ENCODE measurements around the gene GRM2.
"Not testable (repeated sequence)": the region's sequence is repeated elsewhere in the genome, so short reads cannot be mapped to it uniquely, and the experiment has no call there.

Gene GRM2

DNA sequence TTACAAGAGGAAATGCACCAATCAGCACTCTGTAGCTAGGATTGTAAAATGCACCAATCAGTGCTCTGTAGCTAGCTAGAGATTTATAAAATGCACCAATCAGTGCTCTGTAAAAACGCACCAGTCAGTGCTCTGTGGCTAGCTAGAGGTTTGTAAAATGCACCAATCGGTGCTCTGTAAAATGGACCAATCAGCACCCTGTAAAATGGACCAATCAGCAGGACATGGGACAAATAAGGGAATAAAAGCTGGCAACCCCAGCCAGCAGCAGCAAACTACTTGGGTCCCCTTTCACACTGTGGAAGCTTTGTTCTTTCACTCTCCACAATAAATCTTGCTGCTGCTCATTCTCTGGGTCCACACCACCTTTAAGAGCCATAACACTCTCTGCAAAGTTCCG lies 35.5 kb downstream of the GRM2 start:
- not testable (repeated sequence) for H3K9ac ChIP-seq (ENCODE audit: low read depth in 1 of 2, low read length in 2 of 2); H3K9me3 ChIP-seq (ENCODE audit: control insufficient read depth in 2 of 2, low read length in 2 of 2); H3K27ac ChIP-seq (ENCODE audit: low read depth in 2 of 2, low read length in 2 of 2); H3K4me3 ChIP-seq (ENCODE audit: low read length in 2 of 2); H3K27me3 ChIP-seq (ENCODE audit: control insufficient read depth in 2 of 2, insufficient read depth in 2 of 2, low read length in 2 of 2); H3K4me1 ChIP-seq (ENCODE audit: control insufficient read depth in 2 of 2, insufficient read depth in 2 of 2, low read length in 2 of 2); H3K36me3 ChIP-seq (ENCODE audit: control insufficient read depth in 2 of 2, insufficient read depth in 2 of 2, low read length in 2 of 2)

DNA sequence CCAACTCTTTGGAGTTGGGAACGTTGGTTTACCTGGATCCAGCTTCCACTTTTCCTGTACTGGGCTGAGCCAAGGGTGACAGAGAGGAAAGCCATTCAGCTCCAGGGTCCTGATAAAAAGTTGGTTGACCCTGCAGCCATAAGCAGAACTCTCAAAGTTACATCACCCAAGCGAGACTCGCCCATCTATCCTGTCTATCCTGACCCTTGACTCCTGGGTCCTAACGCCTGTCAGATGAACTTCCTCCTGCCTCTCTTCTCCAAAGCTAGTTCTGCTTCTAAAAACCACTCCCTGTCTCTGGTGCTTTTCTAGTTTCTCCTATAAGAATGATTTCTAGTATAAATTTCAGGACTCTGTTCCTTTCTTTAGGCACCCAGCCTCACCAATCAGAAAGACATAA lies 36.1 kb downstream of the GRM2 start:
- not testable (repeated sequence) for H3K9me3 ChIP-seq (ENCODE audit: control insufficient read depth in 2 of 2, low read length in 2 of 2); H3K36me3 ChIP-seq (ENCODE audit: control insufficient read depth in 2 of 2, insufficient read depth in 2 of 2, low read length in 2 of 2); H3K4me3 ChIP-seq (ENCODE audit: low read length in 2 of 2); H3K9ac ChIP-seq (ENCODE audit: low read depth in 1 of 2, low read length in 2 of 2); H3K27ac ChIP-seq (ENCODE audit: low read depth in 2 of 2, low read length in 2 of 2); H3K27me3 ChIP-seq (ENCODE audit: control insufficient read depth in 2 of 2, insufficient read depth in 2 of 2, low read length in 2 of 2); H3K4me1 ChIP-seq (ENCODE audit: control insufficient read depth in 2 of 2, insufficient read depth in 2 of 2, low read length in 2 of 2)

DNA sequence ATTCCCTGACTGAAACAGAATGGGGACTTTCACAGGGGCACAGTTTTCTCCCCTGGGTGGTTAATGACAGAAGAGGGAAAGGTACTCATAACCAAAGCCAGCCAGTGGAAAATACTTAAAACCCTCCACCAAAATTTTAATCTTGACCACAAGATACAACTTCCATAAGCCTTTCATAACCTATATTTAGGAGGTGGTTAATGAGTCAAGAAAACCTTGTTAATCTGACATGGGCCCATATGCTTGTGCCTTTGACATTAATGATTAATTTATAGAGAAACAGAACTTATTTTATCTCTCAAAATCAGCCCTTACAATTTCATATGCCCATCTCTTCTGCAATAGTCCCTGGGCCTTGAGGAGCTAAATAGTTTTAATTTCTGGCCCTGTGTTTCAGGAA lies 41.0 kb downstream of the GRM2 start:
- no peak overlapping the region for H3K4me3 ChIP-seq (ENCODE audit: low read length in 2 of 2)
- H3K36me3 ChIP-seq (ENCODE audit: control insufficient read depth in 2 of 2, insufficient read depth in 2 of 2, low read length in 2 of 2), result no peaks in the 10 kb centered on the region
- H3K9ac ChIP-seq (ENCODE audit: low read depth in 1 of 2, low read length in 2 of 2), result no peak overlapping the region
- H3K9me3 ChIP-seq (ENCODE audit: control insufficient read depth in 2 of 2, low read length in 2 of 2), result no peaks in the 10 kb centered on the region
- no peaks in the 10 kb centered on the region for H3K27me3 ChIP-seq (ENCODE audit: control insufficient read depth in 2 of 2, insufficient read depth in 2 of 2, low read length in 2 of 2)
- H3K4me1 ChIP-seq (ENCODE audit: control insufficient read depth in 2 of 2, insufficient read depth in 2 of 2, low read length in 2 of 2), result no peaks in the 10 kb centered on the region
- no peak overlapping the region for H3K27ac ChIP-seq (ENCODE audit: low read depth in 2 of 2, low read length in 2 of 2)

DNA sequence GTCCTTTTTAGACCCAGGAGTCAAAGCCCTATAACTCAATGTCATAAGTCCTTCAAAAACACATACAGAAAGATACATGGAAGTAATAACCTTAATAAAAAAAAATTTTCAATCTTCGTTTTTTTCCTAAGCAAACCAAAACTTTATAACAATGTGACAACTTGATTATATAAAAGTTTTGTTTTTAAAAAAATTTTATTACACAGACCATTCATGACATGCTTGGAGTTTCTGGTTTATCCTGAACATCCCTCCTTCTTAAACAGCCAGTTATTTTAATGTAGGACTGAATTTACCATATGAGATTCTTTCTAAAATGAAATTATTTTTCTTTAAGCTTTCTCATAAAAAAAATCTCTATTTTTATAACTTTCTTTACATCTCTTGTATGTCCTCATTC lies 41.5 kb downstream of the GRM2 start:
- Histone ChIP-seq H3K4me3 (ENCODE audit: low read length in 2 of 2) (no peak overlapping the region), H3K4me1 (ENCODE audit: control insufficient read depth in 2 of 2, insufficient read depth in 2 of 2, low read length in 2 of 2) (no peaks in the 10 kb centered on the region), H3K27ac (ENCODE audit: low read depth in 2 of 2, low read length in 2 of 2) (no peak overlapping the region), H3K9me3 (ENCODE audit: control insufficient read depth in 2 of 2, low read length in 2 of 2) (no peaks in the 10 kb centered on the region), H3K9ac (ENCODE audit: low read depth in 1 of 2, low read length in 2 of 2) (no peak overlapping the region), H3K27me3 (ENCODE audit: control insufficient read depth in 2 of 2, insufficient read depth in 2 of 2, low read length in 2 of 2) (no peaks in the 10 kb centered on the region), H3K36me3 (ENCODE audit: control insufficient read depth in 2 of 2, insufficient read depth in 2 of 2, low read length in 2 of 2) (no peaks in the 10 kb centered on the region)

DNA sequence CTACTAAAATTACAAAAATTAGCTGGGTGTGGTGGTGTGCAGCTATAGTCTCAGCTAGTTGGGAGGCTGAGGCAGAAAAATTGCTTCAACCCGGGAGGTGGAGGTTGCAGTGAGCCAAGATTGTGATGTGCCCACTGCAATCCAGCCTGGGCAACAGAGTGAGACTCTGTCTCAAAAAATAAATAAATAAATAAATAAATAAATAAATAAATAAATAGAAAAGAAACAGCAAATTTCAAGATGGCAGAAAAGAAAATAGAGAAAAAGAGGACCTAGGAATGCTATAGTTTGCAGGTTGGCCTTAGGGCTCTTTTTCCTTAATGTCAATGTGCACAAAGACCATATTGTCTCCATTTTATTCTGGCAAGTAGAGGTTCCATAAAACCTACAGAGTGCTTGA lies 44.0 kb downstream of the GRM2 start:
- no peaks in the 10 kb centered on the region for H3K27me3 ChIP-seq (ENCODE audit: control insufficient read depth in 2 of 2, insufficient read depth in 2 of 2, low read length in 2 of 2)
- no peak overlapping the region for H3K9ac ChIP-seq (ENCODE audit: low read depth in 1 of 2, low read length in 2 of 2)
- no peaks in the 10 kb centered on the region for H3K9me3 ChIP-seq (ENCODE audit: control insufficient read depth in 2 of 2, low read length in 2 of 2)
- H3K4me1 ChIP-seq (ENCODE audit: control insufficient read depth in 2 of 2, insufficient read depth in 2 of 2, low read length in 2 of 2), result no peaks in the 10 kb centered on the region
- no peaks in the 10 kb centered on the region for H3K36me3 ChIP-seq (ENCODE audit: control insufficient read depth in 2 of 2, insufficient read depth in 2 of 2, low read length in 2 of 2)
- no peak overlapping the region for H3K4me3 ChIP-seq (ENCODE audit: low read length in 2 of 2)
- H3K27ac ChIP-seq (ENCODE audit: low read depth in 2 of 2, low read length in 2 of 2), result no peak overlapping the region

DNA sequence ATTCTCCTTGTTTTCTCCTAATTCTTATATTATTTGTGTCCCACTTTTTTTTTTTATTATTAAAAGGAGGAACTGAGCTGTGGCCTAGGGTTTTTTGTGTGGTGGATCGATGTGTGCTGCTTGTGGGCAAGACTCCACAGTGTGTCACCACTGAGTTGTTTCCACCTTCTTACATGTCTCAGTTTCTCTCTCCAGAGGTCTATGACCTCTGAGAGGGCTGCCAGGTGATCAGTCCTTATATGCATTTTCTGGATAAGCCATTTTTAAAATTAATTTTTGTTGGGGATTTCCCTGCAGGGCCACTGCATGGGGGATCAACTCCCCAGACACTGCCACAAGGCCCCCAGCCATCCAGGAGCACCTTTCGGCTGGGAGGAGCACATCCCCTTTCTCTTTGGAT lies 44.4 kb downstream of the GRM2 start:
- no peak overlapping the region for H3K4me3 ChIP-seq (ENCODE audit: low read length in 2 of 2)
- H3K27me3 ChIP-seq (ENCODE audit: control insufficient read depth in 2 of 2, insufficient read depth in 2 of 2, low read length in 2 of 2), result no peaks in the 10 kb centered on the region
- no peaks in the 10 kb centered on the region for H3K9me3 ChIP-seq (ENCODE audit: control insufficient read depth in 2 of 2, low read length in 2 of 2)
- H3K4me1 ChIP-seq (ENCODE audit: control insufficient read depth in 2 of 2, insufficient read depth in 2 of 2, low read length in 2 of 2), result no peaks in the 10 kb centered on the region
- no peak overlapping the region for H3K9ac ChIP-seq (ENCODE audit: low read depth in 1 of 2, low read length in 2 of 2)
- H3K36me3 ChIP-seq (ENCODE audit: control insufficient read depth in 2 of 2, insufficient read depth in 2 of 2, low read length in 2 of 2), result no peaks in the 10 kb centered on the region
- H3K27ac ChIP-seq (ENCODE audit: low read depth in 2 of 2, low read length in 2 of 2), result no peak overlapping the region

DNA sequence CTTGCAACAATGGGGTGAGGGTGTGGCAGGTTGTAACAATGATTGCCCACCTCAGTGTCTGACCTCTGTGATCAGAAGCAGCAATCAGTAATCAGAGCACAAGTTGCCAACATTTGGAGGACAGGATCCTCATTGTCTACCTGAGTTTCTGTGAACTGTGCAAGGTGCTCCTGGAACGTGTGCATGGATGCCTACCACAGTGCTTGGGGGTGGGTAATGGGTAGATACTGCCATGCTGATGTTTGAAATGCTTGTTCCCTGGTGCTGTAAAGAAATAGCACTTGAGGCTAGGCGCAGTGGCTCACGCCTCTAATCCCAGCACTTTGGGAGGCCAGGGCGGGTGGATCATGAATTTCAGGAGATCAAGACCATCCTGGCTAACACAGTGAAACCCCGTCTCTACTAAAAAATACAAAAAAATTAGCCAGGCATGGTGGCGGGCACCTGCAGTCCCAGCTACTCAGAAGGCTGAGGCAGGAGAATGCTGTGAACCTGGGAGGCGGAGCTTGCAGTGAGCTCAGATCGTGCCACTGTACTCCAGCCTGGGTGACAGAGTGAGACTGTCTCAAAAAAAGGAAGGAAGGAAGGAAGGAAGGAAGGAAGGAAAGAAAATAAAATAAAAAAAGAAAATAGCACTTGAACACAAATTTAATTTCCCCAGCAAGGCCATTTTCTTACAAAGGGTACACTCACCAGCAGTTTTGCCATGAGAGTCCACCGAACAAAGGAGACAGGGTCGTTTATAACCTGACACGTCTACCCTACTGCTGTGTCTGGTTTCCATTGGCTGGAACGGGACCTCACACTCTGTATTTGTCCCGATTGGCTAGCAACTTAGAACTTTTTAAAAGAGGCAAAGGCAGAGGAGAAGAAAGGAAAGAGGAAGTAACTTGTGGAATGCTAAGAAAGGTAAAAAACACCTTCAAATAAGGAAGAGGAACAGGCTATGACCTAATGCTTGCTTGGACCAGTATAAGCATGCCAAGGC lies 47.2 kb downstream of the GRM2 start:
- Histone ChIP-seq H3K4me3 (ENCODE audit: low read length in 2 of 2) (peak overlapping the region; percentile 30 to 31), H3K9ac (ENCODE audit: low read depth in 1 of 2, low read length in 2 of 2) (peak overlapping the region in 1 of 2 donors; percentile 33), H3K27ac (ENCODE audit: low read depth in 2 of 2, low read length in 2 of 2) (peak overlapping the region in 1 of 2 donors; percentile 42)
- not testable (repeated sequence) for H3K4me1 ChIP-seq (ENCODE audit: control insufficient read depth in 2 of 2, insufficient read depth in 2 of 2, low read length in 2 of 2); H3K27me3 ChIP-seq (ENCODE audit: control insufficient read depth in 2 of 2, insufficient read depth in 2 of 2, low read length in 2 of 2); H3K9me3 ChIP-seq (ENCODE audit: control insufficient read depth in 2 of 2, low read length in 2 of 2); H3K36me3 ChIP-seq (ENCODE audit: control insufficient read depth in 2 of 2, insufficient read depth in 2 of 2, low read length in 2 of 2)

DNA sequence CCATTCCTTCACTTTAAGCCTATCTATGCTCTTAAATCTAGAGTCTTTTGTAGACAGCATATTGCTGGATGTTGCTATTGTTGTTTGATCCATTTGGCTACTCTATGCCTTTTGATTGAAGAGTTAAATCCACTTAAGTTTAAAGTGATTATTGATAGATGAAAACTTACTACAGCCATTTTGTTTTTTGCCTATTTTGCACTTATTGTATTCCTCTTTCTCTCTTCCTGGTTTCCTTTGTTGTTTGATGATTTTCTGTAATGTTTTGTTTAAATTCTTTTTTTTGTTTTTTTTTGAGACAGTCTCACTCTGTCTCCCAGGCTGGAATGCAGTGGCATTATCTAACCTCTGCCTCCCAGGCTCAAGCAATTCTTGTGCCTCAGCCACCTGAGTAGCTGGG lies 52.3 kb downstream of the GRM2 start:
- no peak overlapping the region for H3K9ac ChIP-seq (ENCODE audit: low read depth in 1 of 2, low read length in 2 of 2)
- H3K4me1 ChIP-seq (ENCODE audit: control insufficient read depth in 2 of 2, insufficient read depth in 2 of 2, low read length in 2 of 2), result no peaks in the 10 kb centered on the region
- peaks cover 2% of the 10 kb centered on the region in 2 donors for H3K9me3 ChIP-seq (ENCODE audit: control insufficient read depth in 2 of 2, low read length in 2 of 2)
- no peaks in the 10 kb centered on the region for H3K36me3 ChIP-seq (ENCODE audit: control insufficient read depth in 2 of 2, insufficient read depth in 2 of 2, low read length in 2 of 2)
- no peaks in the 10 kb centered on the region for H3K27me3 ChIP-seq (ENCODE audit: control insufficient read depth in 2 of 2, insufficient read depth in 2 of 2, low read length in 2 of 2)
- no peak overlapping the region for H3K27ac ChIP-seq (ENCODE audit: low read depth in 2 of 2, low read length in 2 of 2)
- H3K4me3 ChIP-seq (ENCODE audit: low read length in 2 of 2), result no peak overlapping the region
